GM12872 (cell line): ENCODE data around the gene NEK6.

Experiments
- CTCF ChIP-seq: IDR thresholded peaks from 3 replicates; pipeline ENCODE4 v1.5.1; 2011; ENCODE audit warnings: low read depth, mild to moderate bottlenecking, low read length, moderate library complexity; ENCODE audit not compliant: insufficient read depth

The NEK6 gene

GRCh38 chr9:124264823-124265233 is 7.1 kb downstream of the NEK6 start:
- TF ChIP-seq CTCF = no peak

GRCh38 chr9:124265551-124265950 is 7.8 kb downstream of the NEK6 start:
- no peak for TF ChIP-seq CTCF

GRCh38 chr9:124266139-124266825 is 8.5 kb downstream of the NEK6 start:
- TF ChIP-seq CTCF = no peak

GRCh38 chr9:124266826-124267201 is 9.1 kb downstream of the NEK6 start:
- no peak for TF ChIP-seq CTCF

- no peak for TF ChIP-seq CTCF
Observed at GRCh38 chr9:124267271-124267807, 9.6 kb downstream of the NEK6 start.

GRCh38 chr9:124268248-124268647 is 10.5 kb downstream of the NEK6 start:
- no peak for TF ChIP-seq CTCF

- no peak for TF ChIP-seq CTCF
Observed at GRCh38 chr9:124268661-124269060, 10.9 kb downstream of the NEK6 start.
